SK-N-DZ (cell line): ENCODE data around the gene ATP2B1.

ENCODE experiments used
- DNase-seq: peaks from one replicate; pipeline ENCODE4 v3.0.0-alpha.2; 2015; ENCODE audit warnings: low spot score

ATP2B1 gene

GRCh38 chr12:89597210-89597609 is 111.4 kb downstream of the ATP2B1 start:
- no peak for DNase-seq

GRCh38 chr12:89593873-89594272 is 114.8 kb downstream of the ATP2B1 start:
- no peak for DNase-seq

- no peak for DNase-seq
Measured at GRCh38 chr12:89593233-89593632, 115.4 kb downstream of the ATP2B1 start.

- DNase-seq, result no peak
Measured at GRCh38 chr12:89589753-89590152, 118.9 kb downstream of the ATP2B1 start.

- no peak for DNase-seq
Measured at GRCh38 chr12:89578499-89578898, 130.1 kb downstream of the ATP2B1 start.

GRCh38 chr12:89576572-89577220 is 131.9 kb downstream of the ATP2B1 start:
- DNase-seq, result no peak

GRCh38 chr12:89575374-89575773 is 133.3 kb downstream of the ATP2B1 start:
- DNase-seq, result no peak

GRCh38 chr12:89574736-89575208 is 133.9 kb downstream of the ATP2B1 start:
- DNase-seq, result no peak

- DNase-seq, result no peak
Measured at GRCh38 chr12:89573051-89573810, 135.4 kb downstream of the ATP2B1 start.

GRCh38 chr12:89571491-89572195 is 137.0 kb downstream of the ATP2B1 start:
- no peak for DNase-seq

GRCh38 chr12:89568484-89568883 is 140.2 kb downstream of the ATP2B1 start:
- DNase-seq, result no peak

GRCh38 chr12:89567691-89568239 is 140.9 kb downstream of the ATP2B1 start:
- no peak for DNase-seq

GRCh38 chr12:89566615-89567014 is 142.0 kb downstream of the ATP2B1 start:
- peak; percentile 80 for DNase-seq

GRCh38 chr12:89565002-89565401 is 143.6 kb downstream of the ATP2B1 start:
- DNase-seq, result no peak

- DNase-seq, result no peak
Measured at GRCh38 chr12:89559753-89560152, 148.9 kb downstream of the ATP2B1 start.

- no peak for DNase-seq
Measured at GRCh38 chr12:89556976-89557375, 151.7 kb downstream of the ATP2B1 start.

- DNase-seq, result no peak
Measured at GRCh38 chr12:89552376-89552775, 156.3 kb downstream of the ATP2B1 start.

- no peak for DNase-seq
Measured at GRCh38 chr12:89551747-89552146, 156.9 kb downstream of the ATP2B1 start.

- no peak for DNase-seq
Measured at GRCh38 chr12:89547101-89547500, 161.5 kb downstream of the ATP2B1 start.

- DNase-seq, result no peak
Measured at GRCh38 chr12:89546151-89546550, 162.5 kb downstream of the ATP2B1 start.

- no peak for DNase-seq
Measured at GRCh38 chr12:89544681-89545184, 163.9 kb downstream of the ATP2B1 start.

GRCh38 chr12:89544022-89544421 is 164.6 kb downstream of the ATP2B1 start:
- no peak for DNase-seq
